GM12878 (cell line): ENCODE results near the gene DRD3. TPM values are rescaled to one million over a fixed set of nuclear protein-coding genes. Genes with fewer than 3 reads are reported as not detected.

ENCODE experiments used
- ATAC-seq: fragments of 200-7000 bp; cut with Tn5 transposase; 3 replicates; pipeline ENCODE4 v1.9.1; 2020; ENCODE audit warnings: mild to moderate bottlenecking, moderate library complexity
- BruUV-seq: library from RNA; stranded (reverse); fragments of 400-500 nt; replicated peaks from 2 replicates; lab custom pipeline; 2021; lab: Mats Ljungman, UMichigan
- CTCF ChIA-PET: fragments of 300-600 bp; sonication (Branson Sonifier 250); formaldehyde crosslinking; extraction: SDS; loops from one replicate; lab custom pipeline; 2021; ENCODE audit warnings: inconsistent platforms; lab: Yijun Ruan, JAX
- POLR2A ChIA-PET: fragments of 350-600 bp; formaldehyde crosslinking; extraction: SDS; loops from one replicate; lab custom pipeline; 2021; ENCODE audit warnings: inconsistent platforms; lab: Charles Lee
- RAD21 ChIA-PET: fragments of 300-600 bp; sonication (Branson Sonifier 250); formaldehyde crosslinking; loops from one replicate; lab custom pipeline; 2023; ENCODE audit warnings: antibody characterized with exemption; ENCODE audit not compliant: unreplicated experiment; lab: Charles Lee
- SMC1A ChIA-PET: fragments of 300-600 bp; sonication (Branson Sonifier 250); formaldehyde crosslinking; loops from one replicate; lab custom pipeline; 2023; ENCODE audit not compliant: unreplicated experiment, uncharacterized antibody; lab: Charles Lee
- DNase-seq: peaks from one replicate; pipeline ENCODE4 v3.0.0-alpha.2; 2011; ENCODE audit warnings: low read depth, low spot score
- FAIRE-seq: peaks from 3 replicates; lab custom pipeline; 2011; peaks lifted over from hg19 to GRCh38; lab: Jason Lieb, UNC
- H2AFZ ChIP-seq: 2 replicates; pipeline ENCODE4 v1.6.0; 2011; ENCODE audit warnings: low read depth, low read length, control low read depth; ENCODE audit not compliant: control insufficient read depth
- H3K27ac ChIP-seq: 2 replicates; pipeline ENCODE4 v1.5.1; 2011; ENCODE audit warnings: control low read depth; ENCODE audit not compliant: control insufficient read depth, insufficient read depth
- H3K27me3 ChIP-seq, 2 experiments: replicated peaks in 1 of 2; 2 replicates each; pipeline versions ENCODE4 v1.6.0 to v1.6.1; 2011; ENCODE audit warnings: low read length in 1 of 2; ENCODE audit not compliant: control insufficient read depth in 2 of 2, insufficient read depth in 2 of 2
- H3K36me3 ChIP-seq, 2 experiments: 2 replicates each; pipeline ENCODE4 v1.5.1; 2011; ENCODE audit warnings: low read length in 1 of 2; ENCODE audit not compliant: control insufficient read depth in 2 of 2, insufficient read depth in 2 of 2
- H3K4me1 ChIP-seq: 2 replicates; pipeline ENCODE4 v1.6.1; 2011; ENCODE audit warnings: mild to moderate bottlenecking, low read length, moderate library complexity, mixed read lengths; ENCODE audit not compliant: control insufficient read depth, insufficient read depth
- H3K4me2 ChIP-seq: 2 replicates; pipeline ENCODE4 v1.6.0; 2011; ENCODE audit warnings: control low read depth; ENCODE audit not compliant: control insufficient read depth, insufficient read depth
- H3K4me3 ChIP-seq: fragments of 200-600 bp; sonication (generic); 2 replicates; pipeline ENCODE4 v1.5.1; 2016
- H3K79me2 ChIP-seq: 2 replicates; pipeline ENCODE4 v1.6.0; 2011; ENCODE audit warnings: low read length; ENCODE audit not compliant: control insufficient read depth, insufficient read depth
- H3K9ac ChIP-seq: 2 replicates; pipeline ENCODE4 v1.8.0; 2011; ENCODE audit warnings: low read length, control low read depth, mixed read lengths; ENCODE audit not compliant: control insufficient read depth, insufficient read depth
- H3K9me3 ChIP-seq: replicated peaks from 3 replicates; pipeline ENCODE4 v1.5.1; 2011; ENCODE audit warnings: mild to moderate bottlenecking, low read length; ENCODE audit not compliant: control insufficient read depth, insufficient read depth
- H4K20me1 ChIP-seq: 2 replicates; pipeline ENCODE4 v1.6.0; 2011; ENCODE audit not compliant: control insufficient read depth, insufficient read depth
- EED ChIP-seq: sonication (generic); IDR thresholded peaks from 2 replicates; pipeline ENCODE4 v1.6.1; 2016; ENCODE audit warnings: antibody characterized with exemption, low read depth
- FOXK2 ChIP-seq: fragments of 450-650 bp; IDR thresholded peaks from 2 replicates; pipeline ENCODE4 v1.6.1; 2017; ENCODE audit warnings: mild to moderate bottlenecking, moderate library complexity
- GATAD2B ChIP-seq: fragments of 450-650 bp; conservative IDR thresholded peaks from 2 replicates; pipeline ENCODE4 v1.6.1; 2017; ENCODE audit warnings: low read depth, mild to moderate bottlenecking, moderate library complexity
- WRNIP1 ChIP-seq: IDR thresholded peaks from 2 replicates; pipeline ENCODE4 v1.6.1; 2011; ENCODE audit warnings: low read depth, low read length, improper control_type of control experiment, borderline replicate concordance
- WGBS: methylation state at CpG from one replicate; pipeline ENCODE4 v1.1.6; 2016; ENCODE audit warnings: low lambda C conversion rate; ENCODE audit not compliant: insufficient replicate concordance, insufficient coverage; ENCODE audit errors: missing lambda C conversion rate; 5-methylcytosine and 5-hydroxymethylcytosine counted together
- in situ Hi-C: fragments of 300-500 bp; cut with MboI; formaldehyde crosslinking; loops from 9 replicates; pipeline ENCODE4 v1.14.3; 2018; ENCODE audit warnings: mixed read lengths
- intact Hi-C: fragments of 100-400 bp; cut with micrococcal nuclease; formaldehyde crosslinking; loops from one replicate; pipeline ENCODE4 v1.14.2; 2022; ENCODE audit not compliant: unreplicated experiment
- polyA plus RNA-seq, 11 experiments: library from polyadenylated mRNA; depleted of rRNA in 4 of 11; unstranded in 6 of 11; stranded (reverse) in 5 of 11; fragments of >200 nt; fragmentation: Nextera tagmentation in 4 of 11; fragmentation: Illumina TruSeq in 1 of 11; extraction: Ambion mirVana in 4 of 11; extraction: Trizol in 1 of 11; gene quantifications; 1 replicate in 1 of 11; 2 replicates in 10 of 11; pipeline versions ENCODE4 v1.2.1 to v1.2.3, GENCODE V29; 2011 to 2016; ENCODE audit warnings: inconsistent platforms in 2 of 11, missing spikeins in 2 of 11, low read depth in 1 of 11
- total RNA-seq, 4 experiments: library from RNA; depleted of rRNA in 3 of 4; stranded (reverse); fragments of >200 nt in 3 of 4; fragmentation: Illumina TruSeq in 1 of 4; extraction: Trizol in 1 of 4; gene quantifications; 2 replicates each; pipeline versions ENCODE4 v1.2.1 to v1.2.3, GENCODE V29; 2013 to 2021
- TF ChIP-seq, protein P1 (sequence below): IDR thresholded peaks from 2 replicates; pipeline ENCODE4 v1.6.1; 2011; ENCODE audit warnings: low read depth, mild to moderate bottlenecking, low read length, moderate library complexity, borderline replicate concordance; ENCODE audit errors: extremely low read depth
- TF ChIP-seq, protein P2 (sequence below): fragments of 450-650 bp; IDR thresholded peaks from 2 replicates; pipeline ENCODE4 v1.6.1; 2017; ENCODE audit warnings: mild to moderate bottlenecking, moderate library complexity
- TF ChIP-seq, protein P3 (sequence below): IDR thresholded peaks from 2 replicates; pipeline ENCODE4 v1.6.1; 2012; ENCODE audit warnings: low read depth, low read length, improper control_type of control experiment
- TF ChIP-seq, protein P4 (sequence below): fragments of 450-650 bp; IDR thresholded peaks from 2 replicates; pipeline ENCODE4 v1.6.1; 2017; ENCODE audit warnings: mild to moderate bottlenecking, low read depth, inconsistent platforms; ENCODE audit not compliant: poor library complexity, severe bottlenecking

The DRD3 gene
- total and polyA plus RNA-seq, 10 of the 15 experiments (the other 5 are each of a cell fraction or from before 2014, with no cell fraction given): not detected

DNA sequence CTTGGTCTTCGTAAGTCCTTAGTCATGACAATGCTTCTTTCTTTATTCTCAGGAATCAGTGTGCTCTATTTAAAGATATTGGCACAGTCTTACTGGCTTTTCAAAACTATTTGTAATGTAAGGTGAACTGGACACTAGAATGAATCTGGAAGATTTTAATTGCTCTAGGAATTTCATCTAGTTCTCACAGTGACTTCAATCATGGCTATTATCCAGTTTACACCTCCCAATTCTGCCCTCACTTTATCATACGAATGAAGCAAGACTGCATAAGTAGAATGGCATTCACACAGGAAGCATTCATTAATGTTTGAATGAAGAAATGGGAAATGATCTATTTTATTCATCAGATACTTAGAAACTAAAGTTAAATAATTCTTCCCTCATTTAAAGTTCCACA is 26.7 kb upstream of the DRD3 start:
- ChIA-PET CTCF (interaction anchor here (1.1 to 1.7 kb wide), 3 partner anchors 9 to 213 kb away, joined by 3 to 5 read pairs (median 3); no protein-coding TSS in a partner anchor), SMC1A (interaction anchor here (0.7 to 2.7 kb wide), 3 partner anchors 11 to 43 kb away, joined by 3 to 9 read pairs (median 3); no protein-coding TSS in a partner anchor), POLR2A (no interaction called here), RAD21 (no interaction called here)
- intact Hi-C loops: no loop called here
- no peaks in the 10 kb centered on the region for H4K20me1 ChIP-seq
- H3K4me2 ChIP-seq: no peak overlapping the region
- H2AFZ ChIP-seq: no peak overlapping the region
- no peak overlapping the region for H3K27ac ChIP-seq
- WGBS: 23% methylated on average over 2 of the region's 2 CpGs
- no peaks in the 10 kb centered on the region for H3K9me3 ChIP-seq
- no peak for DNase-seq
- ATAC-seq: no peak
- no peaks in the 10 kb centered on the region for H3K36me3 ChIP-seq
- in situ Hi-C loops: no loop called here
- no peaks in the 10 kb centered on the region for H3K79me2 ChIP-seq
- no peak overlapping the region for H3K4me3 ChIP-seq
- H3K27me3 ChIP-seq: no peaks in the 10 kb centered on the region; a peak in 2 of 4 replicates
- peaks cover 6% of the 10 kb centered on the region for H3K4me1 ChIP-seq
- no peak overlapping the region for H3K9ac ChIP-seq
- TF ChIP-seq WRNIP1: no peak
- TF ChIP-seq, protein P1, sequence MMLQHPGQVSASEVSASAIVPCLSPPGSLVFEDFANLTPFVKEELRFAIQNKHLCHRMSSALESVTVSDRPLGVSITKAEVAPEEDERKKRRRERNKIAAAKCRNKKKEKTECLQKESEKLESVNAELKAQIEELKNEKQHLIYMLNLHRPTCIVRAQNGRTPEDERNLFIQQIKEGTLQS: no peak
- TF ChIP-seq FOXK2: no peak
- no TSS peak for BruUV-seq
- no peak for FAIRE-seq

DNA sequence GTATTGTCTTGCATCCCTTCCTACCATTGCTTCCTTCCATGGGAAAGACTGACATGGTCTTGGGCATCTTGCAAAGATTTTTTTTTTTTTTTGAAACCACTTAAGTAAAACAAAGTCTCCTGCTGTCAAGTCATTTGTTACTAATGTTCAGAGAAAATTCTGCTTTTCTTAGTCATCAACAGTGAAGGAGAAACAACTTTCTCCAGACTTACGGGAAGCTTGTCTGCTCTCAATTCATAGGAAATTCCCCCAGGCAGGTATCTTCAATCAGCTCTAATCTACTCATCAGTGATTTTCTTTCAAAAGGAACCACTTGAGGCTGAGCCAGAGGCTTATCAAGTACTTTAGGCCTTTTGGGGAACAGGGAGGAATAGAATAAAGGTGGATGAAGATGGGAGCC is 15.9 kb upstream of the DRD3 start:
- WGBS: 95% methylated on average over 1 of the region's 1 CpG
- no peak overlapping the region for H3K4me2 ChIP-seq
- SMC1A ChIA-PET: interaction anchor here (1.1 to 3.0 kb wide), 3 partner anchors 11 to 271 kb away, joined by 3 to 9 read pairs (median 4); no protein-coding TSS in a partner anchor
- no peak overlapping the region for H3K27ac ChIP-seq
- FAIRE-seq (no peak), DNase-seq (no peak), ATAC-seq (no peak)
- no peaks in the 10 kb centered on the region for H3K4me1 ChIP-seq
- no peaks in the 10 kb centered on the region for H3K79me2 ChIP-seq
- H3K36me3 ChIP-seq: no peaks in the 10 kb centered on the region
- intact Hi-C loops: no loop called here
- H4K20me1 ChIP-seq: no peaks in the 10 kb centered on the region
- RAD21 ChIA-PET: no interaction called here
- in situ Hi-C loops: no loop called here
- peaks cover 0 to 2% of the 10 kb centered on the region in 2 experiments; a peak in 2 of 4 replicates for H3K27me3 ChIP-seq
- no peak overlapping the region for H3K4me3 ChIP-seq
- no peak overlapping the region for H2AFZ ChIP-seq
- no peaks in the 10 kb centered on the region for H3K9me3 ChIP-seq
- POLR2A ChIA-PET: no interaction called here
- CTCF ChIA-PET: interaction anchor here (1.6 kb wide), 1 partner anchor 54 kb away, joined by 4 read pairs; no protein-coding TSS in a partner anchor
- no TSS peak for BruUV-seq
- no peak overlapping the region for H3K9ac ChIP-seq
- TF ChIP-seq GATAD2B: no peak
- TF ChIP-seq EED: no peak
- TF ChIP-seq, protein P2, sequence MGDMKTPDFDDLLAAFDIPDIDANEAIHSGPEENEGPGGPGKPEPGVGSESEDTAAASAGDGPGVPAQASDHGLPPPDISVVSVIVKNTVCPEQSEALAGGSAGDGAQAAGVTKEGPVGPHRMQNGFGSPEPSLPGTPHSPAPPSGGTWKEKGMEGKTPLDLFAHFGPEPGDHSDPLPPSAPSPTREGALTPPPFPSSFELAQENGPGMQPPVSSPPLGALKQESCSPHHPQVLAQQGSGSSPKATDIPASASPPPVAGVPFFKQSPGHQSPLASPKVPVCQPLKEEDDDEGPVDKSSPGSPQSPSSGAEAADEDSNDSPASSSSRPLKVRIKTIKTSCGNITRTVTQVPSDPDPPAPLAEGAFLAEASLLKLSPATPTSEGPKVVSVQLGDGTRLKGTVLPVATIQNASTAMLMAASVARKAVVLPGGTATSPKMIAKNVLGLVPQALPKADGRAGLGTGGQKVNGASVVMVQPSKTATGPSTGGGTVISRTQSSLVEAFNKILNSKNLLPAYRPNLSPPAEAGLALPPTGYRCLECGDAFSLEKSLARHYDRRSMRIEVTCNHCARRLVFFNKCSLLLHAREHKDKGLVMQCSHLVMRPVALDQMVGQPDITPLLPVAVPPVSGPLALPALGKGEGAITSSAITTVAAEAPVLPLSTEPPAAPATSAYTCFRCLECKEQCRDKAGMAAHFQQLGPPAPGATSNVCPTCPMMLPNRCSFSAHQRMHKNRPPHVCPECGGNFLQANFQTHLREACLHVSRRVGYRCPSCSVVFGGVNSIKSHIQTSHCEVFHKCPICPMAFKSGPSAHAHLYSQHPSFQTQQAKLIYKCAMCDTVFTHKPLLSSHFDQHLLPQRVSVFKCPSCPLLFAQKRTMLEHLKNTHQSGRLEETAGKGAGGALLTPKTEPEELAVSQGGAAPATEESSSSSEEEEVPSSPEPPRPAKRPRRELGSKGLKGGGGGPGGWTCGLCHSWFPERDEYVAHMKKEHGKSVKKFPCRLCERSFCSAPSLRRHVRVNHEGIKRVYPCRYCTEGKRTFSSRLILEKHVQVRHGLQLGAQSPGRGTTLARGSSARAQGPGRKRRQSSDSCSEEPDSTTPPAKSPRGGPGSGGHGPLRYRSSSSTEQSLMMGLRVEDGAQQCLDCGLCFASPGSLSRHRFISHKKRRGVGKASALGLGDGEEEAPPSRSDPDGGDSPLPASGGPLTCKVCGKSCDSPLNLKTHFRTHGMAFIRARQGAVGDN: no peak
- TF ChIP-seq, protein P3, sequence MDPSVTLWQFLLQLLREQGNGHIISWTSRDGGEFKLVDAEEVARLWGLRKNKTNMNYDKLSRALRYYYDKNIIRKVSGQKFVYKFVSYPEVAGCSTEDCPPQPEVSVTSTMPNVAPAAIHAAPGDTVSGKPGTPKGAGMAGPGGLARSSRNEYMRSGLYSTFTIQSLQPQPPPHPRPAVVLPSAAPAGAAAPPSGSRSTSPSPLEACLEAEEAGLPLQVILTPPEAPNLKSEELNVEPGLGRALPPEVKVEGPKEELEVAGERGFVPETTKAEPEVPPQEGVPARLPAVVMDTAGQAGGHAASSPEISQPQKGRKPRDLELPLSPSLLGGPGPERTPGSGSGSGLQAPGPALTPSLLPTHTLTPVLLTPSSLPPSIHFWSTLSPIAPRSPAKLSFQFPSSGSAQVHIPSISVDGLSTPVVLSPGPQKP: no peak
- TF ChIP-seq, protein P4, sequence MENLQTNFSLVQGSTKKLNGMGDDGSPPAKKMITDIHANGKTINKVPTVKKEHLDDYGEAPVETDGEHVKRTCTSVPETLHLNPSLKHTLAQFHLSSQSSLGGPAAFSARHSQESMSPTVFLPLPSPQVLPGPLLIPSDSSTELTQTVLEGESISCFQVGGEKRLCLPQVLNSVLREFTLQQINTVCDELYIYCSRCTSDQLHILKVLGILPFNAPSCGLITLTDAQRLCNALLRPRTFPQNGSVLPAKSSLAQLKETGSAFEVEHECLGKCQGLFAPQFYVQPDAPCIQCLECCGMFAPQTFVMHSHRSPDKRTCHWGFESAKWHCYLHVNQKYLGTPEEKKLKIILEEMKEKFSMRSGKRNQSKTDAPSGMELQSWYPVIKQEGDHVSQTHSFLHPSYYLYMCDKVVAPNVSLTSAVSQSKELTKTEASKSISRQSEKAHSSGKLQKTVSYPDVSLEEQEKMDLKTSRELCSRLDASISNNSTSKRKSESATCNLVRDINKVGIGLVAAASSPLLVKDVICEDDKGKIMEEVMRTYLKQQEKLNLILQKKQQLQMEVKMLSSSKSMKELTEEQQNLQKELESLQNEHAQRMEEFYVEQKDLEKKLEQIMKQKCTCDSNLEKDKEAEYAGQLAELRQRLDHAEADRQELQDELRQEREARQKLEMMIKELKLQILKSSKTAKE: no peak
